ENCODE data around the gene RPS27. TPM values are rescaled to one million over a fixed set of nuclear protein-coding genes. Genes with fewer than 3 reads are reported as not detected.

RPS27 gene
- total and polyA plus RNA-seq, 10 of the 15 experiments (the other 5 are each of a cell fraction or from before 2014, with no cell fraction given) = 2,708 to 14,234 (median 8,874) TPM

DNA sequence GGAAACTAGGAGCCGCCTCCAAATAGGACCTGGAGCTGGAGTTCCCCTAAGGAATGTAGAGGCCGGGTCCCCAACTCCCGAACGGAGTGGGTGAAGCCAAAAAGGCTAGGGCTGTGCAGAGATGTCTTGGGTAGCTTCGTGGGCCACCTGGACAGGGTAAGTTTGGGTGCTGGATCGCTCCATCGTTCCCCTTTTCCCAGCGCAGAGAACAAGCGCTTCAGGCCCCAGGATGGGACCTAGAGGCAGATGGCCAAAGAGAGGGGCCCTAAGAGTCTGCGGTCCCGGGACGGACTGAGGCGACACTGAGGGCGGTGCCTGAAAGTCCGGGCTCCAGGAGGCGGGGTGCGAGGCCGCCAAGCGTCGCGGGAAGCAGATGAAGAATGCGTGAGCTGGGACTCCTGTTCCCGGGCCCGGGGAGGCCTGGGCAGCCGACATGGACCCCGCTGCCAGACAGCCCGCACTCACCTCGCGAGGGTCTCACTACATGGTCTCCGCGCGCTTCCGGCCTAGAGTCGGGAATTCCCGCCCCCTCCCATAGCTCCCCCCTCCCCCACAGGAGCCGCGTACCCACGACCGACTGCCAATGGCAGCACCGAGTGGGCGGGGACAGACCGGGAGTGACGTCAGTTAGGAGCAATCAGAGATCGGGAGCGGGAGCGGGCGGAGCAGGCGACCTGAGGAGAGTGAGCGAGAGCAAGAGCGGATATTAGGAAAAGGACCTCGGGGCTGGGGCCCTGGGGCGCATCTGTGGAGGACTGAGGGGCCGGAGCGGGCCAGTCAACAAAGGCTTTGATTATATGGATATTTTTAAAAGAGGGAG, 27.3 kb upstream of the RPS27 start, which contains the start of gene SLC39A1 (continued):
- TF ChIP-seq, protein P1, sequence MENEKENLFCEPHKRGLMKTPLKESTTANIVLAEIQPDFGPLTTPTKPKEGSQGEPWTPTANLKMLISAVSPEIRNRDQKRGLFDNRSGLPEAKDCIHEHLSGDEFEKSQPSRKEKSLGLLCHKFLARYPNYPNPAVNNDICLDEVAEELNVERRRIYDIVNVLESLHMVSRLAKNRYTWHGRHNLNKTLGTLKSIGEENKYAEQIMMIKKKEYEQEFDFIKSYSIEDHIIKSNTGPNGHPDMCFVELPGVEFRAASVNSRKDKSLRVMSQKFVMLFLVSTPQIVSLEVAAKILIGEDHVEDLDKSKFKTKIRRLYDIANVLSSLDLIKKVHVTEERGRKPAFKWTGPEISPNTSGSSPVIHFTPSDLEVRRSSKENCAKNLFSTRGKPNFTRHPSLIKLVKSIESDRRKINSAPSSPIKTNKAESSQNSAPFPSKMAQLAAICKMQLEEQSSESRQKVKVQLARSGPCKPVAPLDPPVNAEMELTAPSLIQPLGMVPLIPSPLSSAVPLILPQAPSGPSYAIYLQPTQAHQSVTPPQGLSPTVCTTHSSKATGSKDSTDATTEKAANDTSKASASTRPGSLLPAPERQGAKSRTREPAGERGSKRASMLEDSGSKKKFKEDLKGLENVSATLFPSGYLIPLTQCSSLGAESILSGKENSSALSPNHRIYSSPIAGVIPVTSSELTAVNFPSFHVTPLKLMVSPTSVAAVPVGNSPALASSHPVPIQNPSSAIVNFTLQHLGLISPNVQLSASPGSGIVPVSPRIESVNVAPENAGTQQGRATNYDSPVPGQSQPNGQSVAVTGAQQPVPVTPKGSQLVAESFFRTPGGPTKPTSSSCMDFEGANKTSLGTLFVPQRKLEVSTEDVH (IDR thresholded peaks at IDR 0.05; ENCODE audit: low read depth, partially characterized antibody) = no peak
- TF ChIP-seq, protein P2, sequence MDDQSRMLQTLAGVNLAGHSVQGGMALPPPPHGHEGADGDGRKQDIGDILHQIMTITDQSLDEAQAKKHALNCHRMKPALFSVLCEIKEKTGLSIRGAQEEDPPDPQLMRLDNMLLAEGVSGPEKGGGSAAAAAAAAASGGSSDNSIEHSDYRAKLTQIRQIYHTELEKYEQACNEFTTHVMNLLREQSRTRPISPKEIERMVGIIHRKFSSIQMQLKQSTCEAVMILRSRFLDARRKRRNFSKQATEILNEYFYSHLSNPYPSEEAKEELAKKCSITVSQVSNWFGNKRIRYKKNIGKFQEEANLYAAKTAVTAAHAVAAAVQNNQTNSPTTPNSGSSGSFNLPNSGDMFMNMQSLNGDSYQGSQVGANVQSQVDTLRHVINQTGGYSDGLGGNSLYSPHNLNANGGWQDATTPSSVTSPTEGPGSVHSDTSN (IDR thresholded peaks at IDR 0.05; ENCODE audit: insufficient replicate concordance, low read depth, low read length) = peak; percentile 96
- TF ChIP-seq, protein P3, sequence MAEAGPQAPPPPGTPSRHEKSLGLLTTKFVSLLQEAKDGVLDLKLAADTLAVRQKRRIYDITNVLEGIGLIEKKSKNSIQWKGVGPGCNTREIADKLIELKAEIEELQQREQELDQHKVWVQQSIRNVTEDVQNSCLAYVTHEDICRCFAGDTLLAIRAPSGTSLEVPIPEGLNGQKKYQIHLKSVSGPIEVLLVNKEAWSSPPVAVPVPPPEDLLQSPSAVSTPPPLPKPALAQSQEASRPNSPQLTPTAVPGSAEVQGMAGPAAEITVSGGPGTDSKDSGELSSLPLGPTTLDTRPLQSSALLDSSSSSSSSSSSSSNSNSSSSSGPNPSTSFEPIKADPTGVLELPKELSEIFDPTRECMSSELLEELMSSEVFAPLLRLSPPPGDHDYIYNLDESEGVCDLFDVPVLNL (IDR thresholded peaks at IDR 0.05; ENCODE audit: low read depth, low read length) = no peak
- peak; percentile 91 for TF ChIP-seq CHD2 (IDR thresholded peaks at IDR 0.05; ENCODE audit: borderline replicate concordance, low read depth, low read length)
- TF ChIP-seq TBL1XR1 (IDR thresholded peaks at IDR 0.05; ENCODE audit: low read depth, low read length) = no peak; the same call in 1 of the 2 replicates
- TF ChIP-seq, protein P4, sequence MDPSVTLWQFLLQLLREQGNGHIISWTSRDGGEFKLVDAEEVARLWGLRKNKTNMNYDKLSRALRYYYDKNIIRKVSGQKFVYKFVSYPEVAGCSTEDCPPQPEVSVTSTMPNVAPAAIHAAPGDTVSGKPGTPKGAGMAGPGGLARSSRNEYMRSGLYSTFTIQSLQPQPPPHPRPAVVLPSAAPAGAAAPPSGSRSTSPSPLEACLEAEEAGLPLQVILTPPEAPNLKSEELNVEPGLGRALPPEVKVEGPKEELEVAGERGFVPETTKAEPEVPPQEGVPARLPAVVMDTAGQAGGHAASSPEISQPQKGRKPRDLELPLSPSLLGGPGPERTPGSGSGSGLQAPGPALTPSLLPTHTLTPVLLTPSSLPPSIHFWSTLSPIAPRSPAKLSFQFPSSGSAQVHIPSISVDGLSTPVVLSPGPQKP (IDR thresholded peaks at IDR 0.05; ENCODE audit: low read depth, low read length) = peak; percentile 38; the same call in 1 of the 2 replicates
- TF ChIP-seq, protein P5, sequence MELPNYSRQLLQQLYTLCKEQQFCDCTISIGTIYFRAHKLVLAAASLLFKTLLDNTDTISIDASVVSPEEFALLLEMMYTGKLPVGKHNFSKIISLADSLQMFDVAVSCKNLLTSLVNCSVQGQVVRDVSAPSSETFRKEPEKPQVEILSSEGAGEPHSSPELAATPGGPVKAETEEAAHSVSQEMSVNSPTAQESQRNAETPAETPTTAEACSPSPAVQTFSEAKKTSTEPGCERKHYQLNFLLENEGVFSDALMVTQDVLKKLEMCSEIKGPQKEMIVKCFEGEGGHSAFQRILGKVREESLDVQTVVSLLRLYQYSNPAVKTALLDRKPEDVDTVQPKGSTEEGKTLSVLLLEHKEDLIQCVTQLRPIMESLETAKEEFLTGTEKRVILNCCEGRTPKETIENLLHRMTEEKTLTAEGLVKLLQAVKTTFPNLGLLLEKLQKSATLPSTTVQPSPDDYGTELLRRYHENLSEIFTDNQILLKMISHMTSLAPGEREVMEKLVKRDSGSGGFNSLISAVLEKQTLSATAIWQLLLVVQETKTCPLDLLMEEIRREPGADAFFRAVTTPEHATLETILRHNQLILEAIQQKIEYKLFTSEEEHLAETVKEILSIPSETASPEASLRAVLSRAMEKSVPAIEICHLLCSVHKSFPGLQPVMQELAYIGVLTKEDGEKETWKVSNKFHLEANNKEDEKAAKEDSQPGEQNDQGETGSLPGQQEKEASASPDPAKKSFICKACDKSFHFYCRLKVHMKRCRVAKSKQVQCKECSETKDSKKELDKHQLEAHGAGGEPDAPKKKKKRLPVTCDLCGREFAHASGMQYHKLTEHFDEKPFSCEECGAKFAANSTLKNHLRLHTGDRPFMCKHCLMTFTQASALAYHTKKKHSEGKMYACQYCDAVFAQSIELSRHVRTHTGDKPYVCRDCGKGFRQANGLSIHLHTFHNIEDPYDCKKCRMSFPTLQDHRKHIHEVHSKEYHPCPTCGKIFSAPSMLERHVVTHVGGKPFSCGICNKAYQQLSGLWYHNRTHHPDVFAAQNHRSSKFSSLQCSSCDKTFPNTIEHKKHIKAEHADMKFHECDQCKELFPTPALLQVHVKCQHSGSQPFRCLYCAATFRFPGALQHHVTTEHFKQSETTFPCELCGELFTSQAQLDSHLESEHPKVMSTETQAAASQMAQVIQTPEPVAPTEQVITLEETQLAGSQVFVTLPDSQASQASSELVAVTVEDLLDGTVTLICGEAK (IDR thresholded peaks at IDR 0.05; ENCODE audit: borderline replicate concordance) = 0 out of 2 replicates have a peak, but pooled peaks have one; percentile 14
- peak; percentile 64; the same call in 1 of the 2 replicates for TF ChIP-seq NBN (IDR thresholded peaks at IDR 0.05)
- TF ChIP-seq SMARCA5 (IDR thresholded peaks at IDR 0.05) = 0 out of 2 replicates have a peak, but pooled peaks have one; percentile 14
- TF ChIP-seq SMAD5 (IDR thresholded peaks at IDR 0.05; ENCODE audit: low read depth) = no peak; the same call in 1 of the 2 replicates
- no peak for TF ChIP-seq SMC3 (IDR thresholded peaks at IDR 0.05; ENCODE audit: borderline replicate concordance, low read length)
- no peak for TF ChIP-seq CREB1 (IDR thresholded peaks at IDR 0.05; ENCODE audit: low read depth)
- peak; percentile 10 for TF ChIP-seq RELA (IDR thresholded peaks at IDR 0.05; ENCODE audit: borderline replicate concordance, partially characterized antibody)
- no peak for TF ChIP-seq TARDBP (IDR thresholded peaks at IDR 0.05; ENCODE audit: borderline replicate concordance)
- TF ChIP-seq YY1 (IDR thresholded peaks at IDR 0.05; ENCODE audit: low read depth, low read length) = peak; percentile 80
